Loucy (cell line): Measurements from ENCODE around the gene UNKL.

Experiments used
- H2AFZ ChIP-seq: fragments of 200-600 bp; sonication (generic); 2 replicates; pipeline ENCODE4 v1.6.0; 2016; ENCODE audit warnings: antibody characterized with exemption, mild to moderate bottlenecking, low read length, moderate library complexity
- H3F3A ChIP-seq: fragments of 200-600 bp; 2 replicates; pipeline ENCODE4 v1.6.0; 2016; ENCODE audit warnings: antibody characterized with exemption, low read depth, mild to moderate bottlenecking
- H3K27me3 ChIP-seq: fragments of 200-600 bp; sonication (generic); 2 replicates; pipeline ENCODE4 v1.6.1; 2014; ENCODE audit warnings: low read length, mild to moderate bottlenecking; ENCODE audit not compliant: insufficient read depth, poor library complexity, severe bottlenecking
- H3K36me3 ChIP-seq: fragments of 200-600 bp; sonication (generic); 2 replicates; pipeline ENCODE4 v1.6.1; 2016; ENCODE audit warnings: low read length; ENCODE audit not compliant: insufficient read depth
- H3K4me1 ChIP-seq: fragments of 200-600 bp; sonication (generic); 2 replicates; pipeline ENCODE4 v1.5.1; 2014; ENCODE audit warnings: low read length, mild to moderate bottlenecking; ENCODE audit not compliant: insufficient read depth, poor library complexity, severe bottlenecking
- H3K4me2 ChIP-seq: fragments of 200-600 bp; sonication (generic); 2 replicates; pipeline ENCODE4 v1.6.0; 2014; ENCODE audit warnings: antibody characterized with exemption, low read length, low read depth, mild to moderate bottlenecking; ENCODE audit not compliant: poor library complexity, severe bottlenecking
- H3K4me3 ChIP-seq: fragments of 200-600 bp; sonication (generic); 2 replicates; pipeline ENCODE4 v1.5.1; 2014; ENCODE audit warnings: low read length, mild to moderate bottlenecking, mixed read lengths; ENCODE audit not compliant: poor library complexity, severe bottlenecking
- H3K79me2 ChIP-seq: fragments of 200-600 bp; sonication (generic); 2 replicates; pipeline ENCODE4 v1.6.1; 2014; ENCODE audit warnings: low read length; ENCODE audit not compliant: insufficient read depth
- H3K9ac ChIP-seq: fragments of 200-600 bp; sonication (generic); 2 replicates; pipeline ENCODE4 v1.6.0; 2014; ENCODE audit warnings: mild to moderate bottlenecking, low read depth, low read length, moderate library complexity; ENCODE audit not compliant: poor library complexity, severe bottlenecking
- H3K9me2 ChIP-seq: fragments of 200-600 bp; sonication (generic); replicated peaks from 2 replicates; pipeline ENCODE4 v1.6.1; 2016; ENCODE audit warnings: low read depth, low read length, mixed read lengths
- H3K9me3 ChIP-seq: fragments of 200-600 bp; sonication (generic); 2 replicates; pipeline ENCODE4 v1.6.1; 2014; ENCODE audit warnings: mild to moderate bottlenecking, antibody characterized with exemption, low read length, low read depth; ENCODE audit not compliant: insufficient read depth
- H4K20me1 ChIP-seq: fragments of 200-600 bp; sonication (generic); 2 replicates; pipeline ENCODE4 v1.6.0; 2014; ENCODE audit warnings: antibody characterized with exemption, low read length, mild to moderate bottlenecking; ENCODE audit not compliant: insufficient read depth, poor library complexity, severe bottlenecking
- EZH2phosphoT487 ChIP-seq: fragments of 200-600 bp; IDR thresholded peaks from 2 replicates; pipeline ENCODE4 v1.6.1; 2018; ENCODE audit warnings: antibody characterized with exemption, mild to moderate bottlenecking, moderate library complexity, borderline replicate concordance
- TF ChIP-seq, protein P1 (sequence below): fragments of 200-600 bp; sonication (generic); conservative IDR thresholded peaks from 2 replicates; pipeline ENCODE4 v1.5.1; 2014; ENCODE audit warnings: mild to moderate bottlenecking, antibody characterized with exemption, low read length

UNKL gene

DNA sequence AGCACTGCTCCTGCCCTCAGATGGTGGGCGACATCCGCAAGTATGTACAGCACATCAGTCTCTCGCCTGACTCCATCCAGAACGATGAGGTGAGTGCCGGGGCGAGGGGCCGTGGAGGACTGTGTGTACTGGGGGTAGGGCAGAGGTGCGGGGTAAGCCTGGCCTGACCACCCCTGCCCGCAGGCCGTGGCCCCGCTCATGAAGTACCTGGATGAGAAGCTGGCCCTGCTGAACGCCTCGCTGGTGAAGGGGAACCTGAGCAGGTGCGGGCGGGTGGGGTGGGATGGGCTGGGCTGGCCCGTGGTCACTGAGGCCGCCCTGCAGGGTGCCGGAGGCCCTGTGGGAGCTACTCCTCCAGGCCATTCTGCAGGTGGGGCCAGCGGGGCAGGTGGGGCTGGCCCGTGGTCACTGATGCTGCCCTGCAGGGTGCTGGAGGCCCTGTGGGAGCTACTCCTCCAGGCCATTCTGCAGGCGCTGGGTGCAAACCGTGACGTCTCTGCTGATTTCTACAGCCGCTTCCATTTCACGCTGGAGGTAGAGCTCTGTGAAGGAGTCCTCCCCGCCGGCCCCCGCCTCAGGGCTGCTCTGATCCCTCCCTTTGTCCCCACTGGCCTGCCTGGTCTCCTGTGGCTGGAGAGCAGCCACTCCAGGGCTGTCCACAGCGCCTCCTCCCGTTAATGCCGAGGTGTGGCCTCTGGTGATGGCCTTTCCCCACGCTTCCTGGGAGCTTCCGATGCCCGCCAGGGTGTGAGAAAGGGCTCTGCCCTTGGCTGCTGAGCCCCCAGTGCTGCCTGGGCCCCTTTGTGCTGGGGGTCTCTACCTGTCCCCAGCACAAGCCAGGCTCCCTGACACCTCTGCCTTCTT lies 67.8 kb downstream of the UNKL start:
- Histone ChIP-seq H3K79me2 (peaks cover 11% of the 10 kb centered on the region; the same call in 1 of the 2 replicates), H2AFZ (no peak overlapping the region), H3K9ac (no peak overlapping the region), H3K4me1 (peaks cover 4% of the 10 kb centered on the region), H3F3A (no peaks in the 10 kb centered on the region), H3K4me2 (no peak overlapping the region), H3K36me3 (no peaks in the 10 kb centered on the region), H3K27me3 (no peaks in the 10 kb centered on the region), H3K9me3 (no peaks in the 10 kb centered on the region), H3K4me3 (no peak overlapping the region), H3K9me2 (no peaks in the 10 kb centered on the region), H4K20me1 (no peaks in the 10 kb centered on the region)
- TF ChIP-seq, protein P1, sequence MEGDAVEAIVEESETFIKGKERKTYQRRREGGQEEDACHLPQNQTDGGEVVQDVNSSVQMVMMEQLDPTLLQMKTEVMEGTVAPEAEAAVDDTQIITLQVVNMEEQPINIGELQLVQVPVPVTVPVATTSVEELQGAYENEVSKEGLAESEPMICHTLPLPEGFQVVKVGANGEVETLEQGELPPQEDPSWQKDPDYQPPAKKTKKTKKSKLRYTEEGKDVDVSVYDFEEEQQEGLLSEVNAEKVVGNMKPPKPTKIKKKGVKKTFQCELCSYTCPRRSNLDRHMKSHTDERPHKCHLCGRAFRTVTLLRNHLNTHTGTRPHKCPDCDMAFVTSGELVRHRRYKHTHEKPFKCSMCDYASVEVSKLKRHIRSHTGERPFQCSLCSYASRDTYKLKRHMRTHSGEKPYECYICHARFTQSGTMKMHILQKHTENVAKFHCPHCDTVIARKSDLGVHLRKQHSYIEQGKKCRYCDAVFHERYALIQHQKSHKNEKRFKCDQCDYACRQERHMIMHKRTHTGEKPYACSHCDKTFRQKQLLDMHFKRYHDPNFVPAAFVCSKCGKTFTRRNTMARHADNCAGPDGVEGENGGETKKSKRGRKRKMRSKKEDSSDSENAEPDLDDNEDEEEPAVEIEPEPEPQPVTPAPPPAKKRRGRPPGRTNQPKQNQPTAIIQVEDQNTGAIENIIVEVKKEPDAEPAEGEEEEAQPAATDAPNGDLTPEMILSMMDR = no peak
- TF ChIP-seq EZH2phosphoT487 = no peak

DNA sequence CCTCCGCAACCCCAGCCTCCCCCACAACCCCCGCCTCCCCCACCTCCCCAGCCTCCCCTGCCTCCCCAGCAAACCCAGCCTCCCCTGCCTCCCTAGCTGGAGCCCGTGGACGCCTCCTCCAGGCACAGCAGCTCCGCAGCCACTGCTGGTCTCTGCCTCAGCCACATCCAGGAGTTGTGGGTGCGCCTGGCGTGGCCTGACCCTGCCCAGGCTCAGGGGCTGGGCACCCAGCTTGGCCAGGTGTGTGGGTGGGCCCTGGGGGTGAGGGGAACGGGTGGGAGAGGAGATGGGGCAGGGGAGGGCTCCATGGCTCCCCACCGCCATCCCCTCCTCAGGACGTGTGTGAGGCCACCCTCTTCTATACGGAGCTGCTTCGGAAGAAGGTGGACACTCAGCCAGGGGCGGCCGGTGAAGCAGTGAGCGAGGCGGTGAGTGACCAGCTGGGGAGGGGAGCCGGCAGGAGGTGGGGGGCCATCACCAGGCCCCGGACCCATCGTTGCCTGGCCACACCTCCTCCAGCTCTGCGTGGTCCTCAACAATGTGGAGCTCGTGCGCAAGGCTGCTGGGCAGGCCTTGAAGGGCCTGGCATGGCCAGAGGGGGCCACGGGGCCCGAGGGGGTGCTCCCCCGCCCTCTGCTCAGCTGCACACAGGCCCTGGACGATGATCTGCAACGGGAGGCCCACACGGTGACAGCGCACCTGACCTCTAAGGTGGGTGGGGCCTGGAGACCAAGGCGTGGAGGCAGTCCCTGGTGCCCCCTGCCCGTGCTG lies 68.7 kb downstream of the UNKL start:
- no peak overlapping the region for H2AFZ ChIP-seq
- no peaks in the 10 kb centered on the region for H3K9me2 ChIP-seq
- H3K9me3 ChIP-seq = no peaks in the 10 kb centered on the region
- H3K9ac ChIP-seq = no peak overlapping the region
- H3K4me3 ChIP-seq = no peak overlapping the region
- no peaks in the 10 kb centered on the region for H3F3A ChIP-seq
- H3K79me2 ChIP-seq = peaks cover 4% of the 10 kb centered on the region; the same call in 1 of the 2 replicates
- H3K36me3 ChIP-seq = no peaks in the 10 kb centered on the region
- no peaks in the 10 kb centered on the region for H4K20me1 ChIP-seq
- H3K4me2 ChIP-seq = no peak overlapping the region
- H3K27me3 ChIP-seq = no peaks in the 10 kb centered on the region
- TF ChIP-seq EZH2phosphoT487 = no peak
- TF ChIP-seq, protein P1 = no peak
- peaks cover 4% of the 10 kb centered on the region for H3K4me1 ChIP-seq

DNA sequence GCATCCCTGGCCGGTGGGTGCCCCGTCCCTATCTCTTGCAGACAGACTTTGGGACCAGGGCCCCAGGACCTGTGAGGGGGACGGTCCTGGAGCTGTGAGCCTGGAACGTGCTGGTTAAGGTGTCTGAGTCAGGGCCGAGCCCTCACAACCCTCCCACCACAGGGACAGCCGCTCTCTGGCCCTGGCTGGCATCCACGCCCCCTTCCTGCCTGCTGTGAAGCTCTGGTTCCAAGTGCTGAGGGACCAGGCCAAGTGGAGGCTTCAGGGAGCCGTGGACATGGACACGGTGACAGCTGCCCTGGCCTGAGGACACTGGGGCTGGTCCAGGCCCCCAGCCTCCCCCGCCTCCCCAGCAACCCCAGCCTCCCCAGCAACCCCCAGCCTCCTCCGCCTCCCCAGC lies 69.4 kb downstream of the UNKL start:
- no peaks in the 10 kb centered on the region for H4K20me1 ChIP-seq
- H3K9me3 ChIP-seq = no peaks in the 10 kb centered on the region
- no peaks in the 10 kb centered on the region for H3K27me3 ChIP-seq
- TF ChIP-seq, protein P1 = no peak
- no peak for TF ChIP-seq EZH2phosphoT487
- no peak overlapping the region for H3K4me2 ChIP-seq
- peaks cover 4% of the 10 kb centered on the region for H3K4me1 ChIP-seq
- H3K36me3 ChIP-seq = no peaks in the 10 kb centered on the region
- H3F3A ChIP-seq = no peaks in the 10 kb centered on the region
- H3K79me2 ChIP-seq = no peaks in the 10 kb centered on the region
- no peak overlapping the region for H3K9ac ChIP-seq
- no peak overlapping the region for H3K4me3 ChIP-seq
- no peak overlapping the region for H2AFZ ChIP-seq
- no peaks in the 10 kb centered on the region for H3K9me2 ChIP-seq
